HepG2 (cell line): ENCODE results near the gene UAP1L1. TPM values are rescaled to one million over a fixed set of nuclear protein-coding genes. Genes with fewer than 3 reads are reported as not detected.

Experiments
- AHDC1 ChIP-seq: sonication (generic); formaldehyde crosslinking; IDR thresholded peaks from 2 replicates; pipeline ENCODE4 v1.5.1; 2020; ENCODE audit warnings: mild to moderate bottlenecking, missing genetic modification reagents, borderline replicate concordance
- CBX2 ChIP-seq, 2 experiments: fragments of 200-600 bp in 1 of 2; sonication (generic); formaldehyde crosslinking in 1 of 2; IDR thresholded peaks; 2 replicates each; pipeline versions ENCODE4 v1.7.0 to v1.8.1; 2018 to 2022; ENCODE audit warnings: low read depth in 2 of 2, low read length in 1 of 2, mild to moderate bottlenecking in 1 of 2, missing genetic modification reagents in 1 of 2
- FLYWCH1 ChIP-seq: sonication (generic); formaldehyde crosslinking; IDR thresholded peaks from 2 replicates; pipeline ENCODE4 v1.8.1; 2023; ENCODE audit warnings: mild to moderate bottlenecking, missing genetic modification reagents
- KLF6 ChIP-seq: IDR thresholded peaks from 2 replicates; pipeline ENCODE4 v1.8.0; 2016; ENCODE audit warnings: missing biosample characterization, missing genetic modification reagents
- POGZ ChIP-seq: sonication (generic); formaldehyde crosslinking; IDR thresholded peaks from 2 replicates; pipeline ENCODE4 v1.4.0; 2020; ENCODE audit warnings: mild to moderate bottlenecking, missing genetic modification reagents
- RFX5 ChIP-seq: IDR thresholded peaks from 2 replicates; pipeline ENCODE4 v1.6.1; 2011; ENCODE audit warnings: low read depth, low read length, improper control_type of control experiment
- SAP130 ChIP-seq: IDR thresholded peaks from 2 replicates; pipeline ENCODE4 v1.6.1; 2016; ENCODE audit warnings: low read depth
- SIN3A ChIP-seq: IDR thresholded peaks from 2 replicates; pipeline ENCODE4 v1.6.1; 2011; ENCODE audit warnings: low read depth, mild to moderate bottlenecking, control low read depth, low read length, borderline replicate concordance
- SOX6 ChIP-seq, 2 experiments: fragments of 450-650 bp in 1 of 2; sonication (generic) in 1 of 2; formaldehyde crosslinking in 1 of 2; IDR thresholded peaks; 2 replicates each; pipeline versions ENCODE4 v1.4.0 to v1.6.1; 2017 to 2020; ENCODE audit warnings: antibody characterized with exemption in 1 of 2, mild to moderate bottlenecking in 1 of 2, missing genetic modification reagents in 1 of 2
- SRY ChIP-seq: sonication (generic); formaldehyde crosslinking; IDR thresholded peaks from 2 replicates; pipeline ENCODE4 v1.8.0; 2022; ENCODE audit warnings: mild to moderate bottlenecking, missing genetic modification reagents
- ZBTB21 ChIP-seq: sonication (generic); formaldehyde crosslinking; IDR thresholded peaks from 2 replicates; pipeline ENCODE4 v1.4.0; 2020; ENCODE audit warnings: missing genetic modification reagents
- ZBTB34 ChIP-seq: sonication (generic); formaldehyde crosslinking; IDR thresholded peaks from 2 replicates; pipeline ENCODE4 v1.8.0; 2022; ENCODE audit warnings: mild to moderate bottlenecking, missing genetic modification reagents
- ZFP36L2 ChIP-seq: sonication (generic); formaldehyde crosslinking; IDR thresholded peaks from 2 replicates; pipeline ENCODE4 v1.4.0; 2020; ENCODE audit warnings: missing genetic modification reagents
- ZMYM4 ChIP-seq: sonication (generic); formaldehyde crosslinking; IDR thresholded peaks from 2 replicates; pipeline ENCODE4 v1.8.1; 2023; ENCODE audit warnings: mild to moderate bottlenecking, missing genetic modification reagents
- ZNF234 ChIP-seq: sonication (generic); formaldehyde crosslinking; conservative IDR thresholded peaks from 2 replicates; pipeline ENCODE4 v1.5.1; 2020; ENCODE audit warnings: mild to moderate bottlenecking, missing genetic modification reagents
- ZNF501 ChIP-seq: sonication (generic); formaldehyde crosslinking; IDR thresholded peaks from 2 replicates; pipeline ENCODE4 v1.5.1; 2020; ENCODE audit warnings: mild to moderate bottlenecking, moderate library complexity, missing genetic modification reagents
- ZNF550 ChIP-seq: sonication (generic); formaldehyde crosslinking; IDR thresholded peaks from 2 replicates; pipeline ENCODE4 v1.4.0; 2020; ENCODE audit warnings: mild to moderate bottlenecking, missing genetic modification reagents, borderline replicate concordance
- ZNF557 ChIP-seq: sonication (generic); formaldehyde crosslinking; IDR thresholded peaks from 2 replicates; pipeline ENCODE4 v1.4.0; 2020; ENCODE audit warnings: missing genetic modification reagents
- ZNF598 ChIP-seq: sonication (generic); formaldehyde crosslinking; IDR thresholded peaks from 2 replicates; pipeline ENCODE4 v1.5.1; 2020; ENCODE audit warnings: mild to moderate bottlenecking, missing genetic modification reagents, borderline replicate concordance
- ZNF773 ChIP-seq: sonication (generic); formaldehyde crosslinking; IDR thresholded peaks from 2 replicates; pipeline ENCODE4 v1.4.0; 2020; ENCODE audit warnings: missing genetic modification reagents, borderline replicate concordance
- polyA plus RNA-seq, 8 experiments: library from polyadenylated mRNA; depleted of rRNA in 3 of 8; stranded (reverse) in 7 of 8; unstranded in 1 of 8; fragments of >200 nt; fragmentation: Illumina TruSeq in 4 of 8; extraction: Trizol in 4 of 8; gene quantifications; 2 replicates each; pipeline versions ENCODE4 v1.2.1 to v1.2.3, GENCODE V29; 2011 to 2016; ENCODE audit warnings: low read depth in 4 of 8, missing spikeins in 1 of 8, mixed read lengths in 1 of 8; ENCODE audit not compliant: insufficient read depth in 1 of 8
- total RNA-seq, 5 experiments: library from RNA; depleted of rRNA; stranded (reverse); fragments of >200 nt; fragmentation: Illumina TruSeq; extraction: Trizol; gene quantifications; 2 replicates each; pipeline ENCODE4 v1.2.3, GENCODE V29; 2016; ENCODE audit warnings: low read depth in 1 of 5

The UAP1L1 gene
- total and polyA plus RNA-seq, 2 of the 13 experiments (the other 11 are each of a cell fraction or from before 2014, with no cell fraction given): 5.4 to 6.4 TPM

DNA sequence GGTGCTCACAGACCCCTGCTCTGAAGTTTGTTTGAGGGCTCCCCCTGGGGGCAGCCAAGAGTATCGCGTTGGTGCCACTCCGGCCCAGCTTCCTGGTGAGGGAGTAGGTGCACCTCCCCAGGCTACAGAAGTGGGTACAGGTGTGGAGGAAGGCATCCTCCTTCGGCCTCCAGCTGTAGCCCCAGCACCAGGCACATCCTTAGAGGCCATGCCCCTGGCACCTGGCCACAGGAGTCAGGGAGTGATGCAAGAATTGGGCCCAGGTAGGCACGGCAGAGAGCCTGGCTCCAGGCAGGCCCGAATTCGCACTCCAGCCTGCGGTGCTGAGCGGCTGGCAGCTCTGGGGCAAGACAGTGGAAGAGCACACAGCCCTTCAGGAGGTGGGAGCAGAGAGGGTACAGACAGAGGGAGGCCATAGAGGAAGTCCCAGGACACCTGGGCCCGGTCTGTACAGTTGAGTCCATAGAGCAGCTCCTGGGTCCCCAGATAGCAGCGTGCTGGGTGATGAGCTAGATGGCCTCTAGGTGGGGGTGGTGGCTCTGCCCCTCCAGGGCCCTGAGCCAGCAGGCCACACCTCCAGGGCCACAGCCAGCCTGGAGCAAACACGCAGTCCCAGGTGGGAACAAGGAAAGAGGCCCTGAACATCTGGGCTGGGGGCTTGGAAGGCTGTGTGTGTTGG is 9.3 kb upstream of the UAP1L1 start (continued):
- no peak for TF ChIP-seq AHDC1 (CRISPR knock-in tag)
- no peak for TF ChIP-seq ZFP36L2 (CRISPR knock-in tag)
- 0 out of 2 replicates have a peak, but pooled peaks have one; percentile 47 for TF ChIP-seq ZNF557
- peak; percentile 63; the same call in 1 of the 2 replicates for TF ChIP-seq ZNF501 (CRISPR knock-in tag)
- TF ChIP-seq SRY: no peak
- TF ChIP-seq RFX5: no peak
- TF ChIP-seq SAP130 (CRISPR knock-in tag): peak; percentile 81
- no peak for TF ChIP-seq ZNF550 (CRISPR knock-in tag)
- TF ChIP-seq KLF6 (CRISPR knock-in tag): no peak
- TF ChIP-seq FLYWCH1: no peak
- TF ChIP-seq ZNF598 (CRISPR knock-in tag): peak; percentile 74; the same call in 1 of the 2 replicates
- TF ChIP-seq ZNF773 (CRISPR knock-in tag): no peak
- no peak for TF ChIP-seq SOX6 (IDR thresholded peaks at IDR 0.05)
- peak; percentile 70 for TF ChIP-seq SOX6 (CRISPR knock-in tag; IDR thresholded peaks at IDR 0.05)
- TF ChIP-seq ZBTB21 (CRISPR knock-in tag): no peak
- peak; percentile 59; the same call in 1 of the 2 replicates for TF ChIP-seq ZBTB34 (CRISPR knock-in tag)
- TF ChIP-seq POGZ (CRISPR knock-in tag): 0 out of 2 replicates have a peak, but pooled peaks have one; percentile 23
- TF ChIP-seq CBX2 (IDR thresholded peaks at IDR 0.05; ENCODE audit: low read depth, low read length): no peak
- TF ChIP-seq CBX2 (CRISPR knock-in tag; IDR thresholded peaks at IDR 0.05; ENCODE audit: low read depth): no peak
- TF ChIP-seq ZMYM4: peak; percentile 37; the same call in 1 of the 2 replicates
- no peak for TF ChIP-seq ZNF234
- peak; percentile 16; the same call in 1 of the 2 replicates for TF ChIP-seq SIN3A
